Stomach (tissue), 4 donors: ENCODE data around the gene FDPS.
"Not testable (repeated sequence)": the region's sequence is repeated elsewhere in the genome, so short reads cannot be mapped to it uniquely, and the experiment has no call there.

ENCODE experiments used
- CTCF ChIP-seq, 7 experiments: fragments of 450-650 bp in 4 of 7; fragments of 200-600 bp in 3 of 7; sonication (generic) in 3 of 7; IDR thresholded peaks; one replicate each; pipeline ENCODE4 v1.5.1; 2016 to 2019; ENCODE audit warnings: antibody characterized with exemption in 7 of 7, control low read depth in 2 of 7, mild to moderate bottlenecking in 1 of 7
- EP300 ChIP-seq: sonication (generic); formaldehyde crosslinking; IDR thresholded peaks from one replicate; pipeline ENCODE4 v1.6.1; 2017; ENCODE audit warnings: antibody characterized with exemption
- POLR2A ChIP-seq, 4 donors: fragments of 450-650 bp; IDR thresholded peaks; one replicate each; pipeline ENCODE4 v1.6.1; 2016; ENCODE audit warnings: antibody characterized with exemption in 4 of 4, control low read depth in 2 of 4, mild to moderate bottlenecking in 1 of 4, moderate library complexity in 1 of 4
- POLR2AphosphoS5 ChIP-seq, 3 donors: sonication (generic); formaldehyde crosslinking; IDR thresholded peaks; one replicate each; pipeline ENCODE4 v1.6.1; 2016; ENCODE audit warnings: antibody characterized with exemption in 3 of 3

- TF ChIP-seq CTCF (IDR thresholded peaks at IDR 0.05); POLR2A (IDR thresholded peaks at IDR 0.05); EP300; POLR2AphosphoS5 (IDR thresholded peaks at IDR 0.05): not testable (repeated sequence)
Observed at GRCh38 chr1:155291006-155291405, 17.7 kb upstream of the FDPS start.
